IPS-NIHi7 (cell line): ENCODE data around the gene MYO6.

Experiments
- DNase-seq: peaks from one replicate; pipeline ENCODE4 v3.0.0; 2012; ENCODE audit warnings: mixed read lengths; ENCODE audit errors: extremely low spot score

The MYO6 gene

DNA sequence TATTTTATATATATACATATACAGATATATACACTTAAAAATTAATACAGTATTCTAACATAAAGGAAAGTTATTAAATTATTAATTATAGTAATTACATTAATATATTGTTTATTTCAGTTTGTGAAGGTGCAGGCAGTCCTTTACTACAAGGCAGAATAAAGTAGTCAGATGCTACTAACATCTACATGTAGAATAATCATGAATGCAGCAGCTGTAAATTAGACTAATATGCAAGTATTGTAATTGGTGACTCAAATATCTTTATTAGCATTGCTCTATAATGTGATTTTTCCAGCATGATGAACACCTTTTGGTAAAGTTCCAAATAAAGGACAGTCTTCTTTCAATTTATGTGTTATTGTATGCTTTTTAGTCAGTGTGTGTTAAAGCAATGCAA lies 17.3 kb downstream of the MYO6 start:
- no peak for DNase-seq

DNA sequence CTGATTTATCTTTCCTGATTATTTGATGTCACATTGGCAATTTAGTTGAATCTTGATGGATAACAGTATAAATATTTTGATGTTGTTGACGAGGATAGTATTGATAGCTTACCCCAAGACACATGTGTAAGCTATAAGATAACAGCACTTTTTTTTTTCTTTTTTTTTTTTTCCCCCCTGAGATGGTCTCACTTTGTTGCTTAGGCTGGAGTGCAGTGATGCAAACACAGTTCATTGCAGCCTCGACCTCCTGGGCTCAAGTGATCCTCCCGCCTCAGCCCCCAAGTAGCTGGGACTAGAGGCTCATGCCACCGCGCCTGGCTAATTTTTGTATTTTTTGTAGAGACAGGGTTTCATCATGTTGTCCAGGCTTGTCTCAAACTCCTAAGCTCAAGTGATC lies 21.8 kb downstream of the MYO6 start:
- no peak for DNase-seq

DNA sequence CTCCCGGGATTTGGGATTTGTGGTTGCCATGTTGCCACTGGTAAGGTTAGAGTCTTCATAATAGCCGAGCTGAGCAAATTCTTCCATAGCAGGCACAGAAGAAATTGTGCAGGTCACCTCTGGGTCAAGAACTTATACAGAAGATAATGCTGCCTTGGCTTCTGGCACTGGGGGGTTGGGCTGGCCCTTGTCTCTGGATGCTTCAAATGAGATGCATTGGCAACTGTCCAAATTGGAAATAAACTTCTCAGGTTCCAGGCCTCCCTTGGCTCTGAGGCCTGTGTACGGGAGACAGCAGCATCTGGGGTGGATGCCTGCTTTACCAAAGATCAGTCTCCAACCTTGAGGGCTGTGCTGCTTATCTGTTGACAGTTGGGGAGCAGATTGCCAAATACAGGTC lies 26.2 kb downstream of the MYO6 start:
- DNase-seq = no peak

DNA sequence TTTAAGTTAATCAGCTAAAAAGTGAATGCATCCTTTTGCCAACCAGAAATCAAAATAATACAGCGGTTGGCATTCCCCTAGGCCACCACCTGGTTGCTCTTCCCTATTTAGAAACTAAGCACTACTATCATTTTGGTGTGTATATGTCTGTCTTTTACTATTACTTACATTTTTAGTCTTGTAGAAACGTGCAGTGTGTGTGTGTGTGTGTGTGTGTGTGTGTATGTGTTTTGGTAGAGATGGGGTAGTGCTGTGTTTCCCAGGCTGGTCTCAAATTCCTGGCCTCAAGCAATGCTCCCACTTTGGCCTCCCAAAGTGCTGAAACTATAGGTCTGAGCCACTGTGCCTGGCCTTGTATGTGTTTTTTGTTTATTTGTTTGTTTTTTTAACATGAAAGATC lies 27.4 kb downstream of the MYO6 start:
- no peak for DNase-seq

DNA sequence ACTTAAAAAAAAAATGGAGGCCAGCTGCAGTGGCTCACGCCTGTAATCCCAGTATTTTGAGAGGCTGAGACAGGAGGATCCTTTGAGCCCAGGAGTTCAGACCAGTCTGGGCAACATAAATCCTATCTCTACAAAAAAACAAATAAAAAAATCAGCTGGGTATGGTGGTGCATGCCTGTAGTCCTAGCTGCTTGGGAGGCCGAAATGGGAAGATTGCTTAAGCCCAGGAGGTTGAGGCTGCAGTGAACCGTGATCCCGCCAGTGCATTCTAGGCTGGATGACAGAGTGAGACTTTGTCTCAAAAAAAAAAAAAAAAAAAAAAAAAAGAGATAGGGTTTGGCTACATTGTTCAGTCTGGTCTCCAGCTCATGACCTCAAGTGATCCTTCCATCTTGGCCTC lies 29.7 kb downstream of the MYO6 start:
- DNase-seq = no peak

DNA sequence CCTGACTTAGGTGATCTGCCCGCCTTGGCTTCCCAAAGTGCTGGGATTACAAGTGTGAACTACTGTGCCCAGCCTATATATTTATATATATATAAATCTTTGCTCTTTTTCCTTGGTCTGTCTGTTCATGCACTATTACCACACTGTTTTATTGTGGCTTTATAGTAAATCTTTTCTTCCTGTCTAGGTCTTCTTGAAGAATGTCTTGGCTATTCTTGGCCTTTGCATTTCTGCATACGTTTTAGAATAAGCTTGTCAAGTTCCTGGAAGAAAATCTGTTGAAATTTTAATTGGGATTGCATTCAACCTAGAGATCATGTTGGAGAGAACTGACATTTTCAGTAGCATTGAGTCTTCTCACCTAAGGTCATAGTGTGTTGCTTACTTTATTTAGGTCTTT lies 37.1 kb downstream of the MYO6 start:
- DNase-seq = no peak

DNA sequence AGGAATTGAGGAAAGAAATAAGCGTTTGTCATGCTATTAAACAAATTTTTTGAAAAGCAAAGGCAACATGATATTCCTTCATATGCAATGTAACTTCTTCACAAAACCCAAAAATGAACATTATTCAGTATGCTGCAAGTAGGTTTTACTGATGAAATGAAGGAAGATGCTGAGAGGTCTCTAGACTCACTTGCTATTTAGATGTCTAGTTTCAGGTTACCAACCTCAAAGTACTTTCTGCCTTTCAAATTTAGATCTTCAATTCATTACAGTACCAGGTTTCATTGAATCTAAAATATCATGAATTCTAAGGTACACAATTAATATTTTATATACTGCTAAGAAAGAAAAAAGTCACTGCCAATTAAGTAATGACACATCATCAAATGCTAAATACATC lies 39.9 kb downstream of the MYO6 start:
- DNase-seq = no peak

DNA sequence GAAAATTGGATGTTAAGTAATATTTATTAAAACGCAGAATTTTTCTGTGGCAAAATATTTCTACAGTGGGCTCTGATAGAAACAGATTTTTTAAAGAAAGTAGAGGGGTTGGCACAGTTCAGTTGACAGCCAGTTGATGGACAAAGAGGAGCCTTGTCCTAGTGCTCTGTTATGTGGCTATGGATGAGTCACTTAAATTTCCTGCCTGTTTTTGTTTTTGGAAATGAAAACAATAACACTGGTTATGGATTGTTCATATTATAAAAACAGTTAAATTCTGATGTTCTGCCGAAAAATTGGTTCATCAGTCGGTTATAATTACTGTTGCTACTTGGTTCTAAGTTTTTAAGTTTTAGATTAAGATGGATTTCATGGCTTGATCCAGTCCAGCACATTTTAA lies 42.8 kb downstream of the MYO6 start:
- no peak for DNase-seq

DNA sequence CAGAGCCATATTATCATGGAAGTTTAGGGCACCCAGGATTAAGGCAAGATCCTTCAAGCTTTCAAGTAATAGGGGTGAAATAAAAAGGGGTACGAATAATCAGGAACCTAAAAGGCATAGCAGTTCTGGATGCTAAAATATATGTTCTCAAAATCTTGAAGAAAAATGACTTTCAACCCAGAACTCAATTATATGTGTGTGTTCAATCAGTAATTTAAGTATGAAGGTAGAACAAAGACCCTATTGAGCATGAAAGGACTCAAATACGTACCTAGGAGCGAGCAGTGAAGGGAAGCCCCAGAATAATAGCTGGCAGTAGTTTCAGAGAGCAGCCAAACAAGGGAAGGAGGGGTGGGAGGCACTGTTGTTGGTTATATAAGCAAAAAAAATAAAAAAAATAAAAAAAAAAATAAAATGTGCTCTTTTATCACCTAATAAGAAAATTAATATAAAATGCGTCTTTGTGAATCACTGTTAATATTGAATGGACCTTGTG lies 45.4 kb downstream of the MYO6 start:
- no peak for DNase-seq

DNA sequence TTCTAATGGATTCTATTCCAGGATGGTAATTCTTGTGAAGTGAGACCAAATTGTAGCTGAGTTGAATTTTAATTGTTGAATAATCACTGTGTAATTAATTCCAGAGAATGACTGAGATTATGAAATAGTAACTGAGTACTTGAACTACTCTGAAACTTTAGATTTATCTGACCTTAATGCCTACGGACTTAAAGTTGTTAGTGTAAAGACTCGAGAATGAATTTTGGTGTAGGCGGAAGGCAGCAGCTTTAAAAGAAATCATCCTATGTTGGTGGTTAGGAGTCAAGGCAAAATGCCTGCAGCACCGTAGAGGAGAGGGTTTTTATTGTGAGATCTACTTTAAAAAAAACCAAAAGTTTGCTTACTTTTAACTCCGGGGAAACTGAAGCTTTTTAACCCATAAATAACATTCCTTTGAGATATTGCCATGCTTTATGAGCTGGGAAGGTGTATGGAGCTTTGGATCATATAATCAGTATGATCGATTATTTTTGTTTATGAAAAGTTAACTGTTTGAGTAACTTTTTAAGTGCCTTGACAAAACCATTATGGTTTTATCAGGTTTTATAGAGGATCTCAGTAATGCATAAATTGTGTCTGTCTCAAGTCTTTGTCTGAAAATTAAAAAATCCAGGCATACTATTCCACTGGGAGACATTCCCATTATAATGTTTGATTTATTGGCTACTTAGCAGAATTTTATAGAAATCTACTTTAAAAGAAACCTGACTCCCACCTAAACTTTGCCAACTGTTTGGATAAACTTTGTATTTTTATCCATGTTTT lies 46.1 kb downstream of the MYO6 start:
- no peak for DNase-seq

DNA sequence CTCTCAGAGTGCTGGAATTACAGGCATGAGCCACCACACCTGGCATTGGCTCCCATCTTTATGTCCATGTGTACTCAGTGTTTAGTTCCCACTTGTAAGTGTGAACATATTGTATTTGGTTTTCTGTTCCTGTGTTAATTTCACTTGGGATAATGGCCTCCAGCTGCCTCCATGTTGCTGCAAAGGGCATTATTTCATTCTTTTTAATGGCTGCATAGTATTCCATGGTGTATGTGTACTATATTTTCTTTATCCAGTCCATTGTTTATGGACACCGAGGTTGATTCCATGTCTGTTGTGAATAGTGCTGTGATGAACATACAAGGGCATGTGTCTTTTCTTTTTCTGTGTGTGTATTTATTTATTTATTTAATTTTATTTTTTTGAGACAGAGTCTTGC lies 47.7 kb downstream of the MYO6 start:
- DNase-seq = no peak

DNA sequence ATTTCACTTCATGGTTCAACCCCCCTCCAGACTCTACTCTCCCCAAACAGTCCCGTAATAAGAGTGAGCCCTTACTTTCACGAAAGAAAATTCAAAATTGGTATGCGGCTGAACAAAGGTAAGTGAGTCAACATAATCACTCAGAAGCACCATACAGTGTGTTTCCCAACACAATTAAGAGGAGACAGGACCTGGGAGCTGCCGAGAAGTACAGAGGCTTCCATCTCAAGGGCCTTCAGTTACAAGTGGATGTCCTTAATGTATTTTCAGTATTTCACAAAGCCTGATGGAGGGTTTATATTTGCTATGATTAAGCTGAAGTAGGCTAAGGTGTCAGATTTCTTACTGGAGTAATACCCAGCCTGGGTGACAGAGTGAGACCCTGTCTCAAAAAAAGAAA lies 51.1 kb downstream of the MYO6 start:
- DNase-seq = no peak

DNA sequence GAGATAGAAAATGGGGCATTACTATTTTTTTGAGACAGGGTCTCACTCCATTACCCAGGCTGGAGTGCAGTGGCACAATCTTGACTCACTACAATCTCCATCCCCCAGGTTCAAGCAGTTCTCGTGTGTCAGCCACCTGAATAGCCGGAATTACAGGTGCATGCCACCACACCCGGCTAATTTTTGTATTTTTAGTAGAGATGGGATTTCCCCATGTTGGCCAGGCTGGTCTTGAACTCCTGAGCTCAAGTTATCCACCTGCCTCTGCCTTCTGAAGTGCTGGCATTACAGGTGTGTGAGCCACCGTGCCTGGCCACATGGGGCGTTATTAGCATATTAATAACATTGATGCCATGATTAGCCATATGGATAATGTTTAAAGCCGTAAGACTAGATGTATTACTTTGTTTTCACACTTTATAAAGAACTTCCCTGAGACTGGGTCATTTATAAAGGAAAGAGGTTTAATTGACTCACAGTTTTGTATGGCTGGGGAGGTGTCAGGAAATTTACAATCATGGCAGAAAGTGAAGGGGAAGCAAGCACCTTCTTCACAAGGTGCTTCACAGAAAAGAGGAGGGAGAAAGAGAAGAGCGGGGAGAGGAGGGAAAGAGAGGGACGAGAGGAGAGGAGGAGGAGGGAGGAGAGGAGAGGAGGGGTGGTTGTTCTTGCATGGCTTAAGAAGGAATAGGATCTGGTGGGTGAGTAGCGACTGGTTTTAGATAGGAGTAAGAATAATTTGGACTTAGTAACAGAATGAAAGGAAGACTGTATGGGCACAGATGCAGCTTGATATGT lies 51.9 kb downstream of the MYO6 start:
- no peak for DNase-seq

DNA sequence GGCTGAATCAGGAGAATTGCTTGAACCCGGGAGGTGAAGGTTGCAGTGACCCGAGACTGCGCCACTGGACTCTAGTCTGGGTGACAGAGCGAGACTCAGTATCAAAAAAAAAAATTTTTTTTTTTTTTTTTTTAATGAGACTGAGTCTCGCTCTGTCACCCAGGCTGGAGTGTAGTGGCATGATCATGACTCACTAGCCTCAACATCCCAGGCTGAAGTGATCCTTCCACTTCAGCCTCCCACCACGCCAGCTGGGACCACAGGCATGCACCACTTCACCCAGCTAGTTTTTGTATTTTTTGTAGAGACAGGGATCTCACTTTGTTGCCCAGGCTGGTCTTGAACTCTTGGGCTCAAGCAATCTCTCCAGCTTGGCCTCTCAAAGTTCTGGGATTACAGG lies 53.3 kb downstream of the MYO6 start:
- no peak for DNase-seq

DNA sequence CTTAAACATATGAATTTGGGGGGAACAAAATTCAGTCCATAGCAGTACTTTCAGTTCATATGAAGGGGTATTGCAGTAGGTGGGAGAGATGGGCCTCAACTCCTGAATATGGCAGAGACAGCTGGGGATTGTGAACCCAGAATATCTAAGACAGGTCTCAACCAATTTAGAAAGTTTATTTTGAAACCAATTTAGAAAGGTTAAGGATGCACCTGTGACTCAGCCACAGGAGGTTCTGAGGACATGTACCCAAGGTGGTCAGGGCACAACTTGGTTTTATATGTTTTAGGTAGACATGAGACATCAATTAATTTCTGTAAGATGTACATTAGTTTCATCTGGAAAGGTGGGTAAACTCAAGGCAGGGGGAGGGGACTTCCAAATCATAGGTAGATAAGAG lies 59.5 kb downstream of the MYO6 start:
- no peak for DNase-seq

DNA sequence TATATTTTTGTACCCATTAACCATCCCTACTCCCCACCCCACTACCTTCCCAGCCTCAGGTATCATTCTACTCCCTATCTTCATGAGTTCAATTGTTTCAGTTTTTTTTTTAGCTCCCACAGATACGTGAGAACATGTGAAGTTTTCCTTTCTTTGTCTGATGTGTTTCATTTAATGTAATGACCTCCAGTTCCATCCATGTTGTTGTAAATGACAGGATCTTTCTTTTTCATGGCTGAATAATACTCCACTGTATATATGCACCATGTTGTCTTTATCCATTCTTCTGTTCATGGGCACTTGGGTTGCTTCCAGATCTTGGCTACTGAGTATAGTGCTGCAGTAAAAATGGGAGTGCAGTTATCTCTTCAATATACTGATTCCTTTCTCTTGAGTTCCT lies 63.5 kb downstream of the MYO6 start:
- DNase-seq = no peak

DNA sequence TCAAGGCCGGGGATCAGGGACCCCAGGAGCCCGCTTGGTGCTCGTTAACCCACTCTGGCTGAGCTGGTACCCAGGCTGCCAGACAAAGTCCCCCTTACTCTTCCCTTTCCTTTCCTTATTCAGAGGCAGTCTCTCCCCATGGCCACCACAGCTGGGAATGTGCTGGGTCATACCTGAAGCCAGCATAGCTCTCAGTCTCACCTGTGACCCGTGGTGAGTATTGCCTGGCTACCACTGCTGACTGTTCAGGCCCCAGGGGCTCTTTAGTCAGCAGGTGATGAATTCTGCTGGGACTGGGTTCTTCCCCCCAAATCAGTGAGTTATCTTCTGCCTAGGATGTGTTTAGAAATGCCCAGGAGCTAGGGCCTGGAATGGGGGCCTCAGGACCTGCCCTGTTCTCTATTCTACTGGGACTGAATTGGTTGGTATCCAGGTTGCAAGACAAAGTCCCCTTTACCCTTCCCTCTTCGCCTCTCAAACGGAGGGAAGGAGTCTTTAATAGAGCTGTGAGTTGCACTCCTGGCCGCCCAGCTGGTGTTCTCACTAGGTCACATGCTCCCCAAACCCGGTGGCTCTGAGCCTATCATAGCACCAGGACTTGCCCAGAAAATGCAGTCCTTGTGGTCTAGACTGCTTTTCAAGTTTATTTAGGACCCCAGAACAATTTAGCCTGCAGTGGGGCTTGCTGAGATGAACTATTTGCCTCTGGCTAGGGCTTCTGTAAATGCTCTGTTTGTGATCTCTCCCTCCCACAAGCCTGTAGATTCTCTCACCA lies 64.6 kb downstream of the MYO6 start:
- no peak for DNase-seq

DNA sequence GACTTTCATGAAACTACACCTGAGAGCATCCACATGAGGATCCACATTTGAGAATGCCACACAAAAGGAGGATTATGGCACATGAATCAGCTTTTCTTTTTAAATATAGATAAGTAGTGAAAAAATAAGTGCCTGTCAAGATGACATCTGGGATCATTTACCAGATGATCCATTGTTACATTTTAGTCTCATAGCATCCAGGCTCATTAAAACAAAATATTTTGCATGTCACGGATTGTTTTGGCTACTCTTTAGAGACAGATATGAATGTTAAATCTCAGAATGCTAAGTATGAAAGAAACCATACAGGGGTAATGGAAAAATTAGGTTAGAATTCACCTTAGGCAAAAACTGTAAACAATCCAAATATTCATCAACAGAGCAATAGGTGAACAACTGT lies 66.7 kb downstream of the MYO6 start:
- DNase-seq = no peak

DNA sequence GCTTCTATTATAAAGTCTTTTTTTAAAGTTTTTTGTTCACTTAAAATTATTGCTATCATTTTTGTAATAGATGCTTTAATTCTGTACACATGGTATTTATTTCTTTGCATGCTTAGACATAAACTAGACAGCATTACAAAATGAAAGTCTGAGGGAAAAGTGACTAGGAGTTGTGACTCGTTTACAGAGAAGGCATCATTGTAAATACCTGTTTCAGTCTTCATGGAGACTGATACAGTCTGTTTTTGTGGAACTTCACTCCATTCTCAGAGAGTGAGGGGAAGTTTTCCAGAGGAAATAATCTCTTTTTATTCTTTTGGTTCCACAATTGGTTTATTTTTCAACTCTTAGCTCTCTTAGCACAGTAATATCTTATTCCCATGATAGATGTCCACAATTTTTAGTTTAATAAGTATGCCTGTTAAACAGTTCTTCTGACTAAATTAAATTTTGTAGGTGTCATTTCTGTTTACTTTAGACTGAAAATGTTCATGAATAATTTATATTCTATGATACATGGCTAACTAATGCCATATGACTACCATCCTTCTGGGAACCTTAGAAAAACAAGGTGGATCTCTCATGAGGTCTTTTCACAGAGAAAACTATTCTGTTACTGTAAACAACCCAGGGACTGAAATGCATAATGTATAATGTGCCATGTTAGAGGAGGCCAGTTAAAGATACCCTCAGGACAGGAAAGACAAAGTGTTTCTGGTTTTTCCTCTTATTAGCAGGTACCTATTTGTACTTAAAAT lies 69.2 kb downstream of the MYO6 start:
- no peak for DNase-seq

DNA sequence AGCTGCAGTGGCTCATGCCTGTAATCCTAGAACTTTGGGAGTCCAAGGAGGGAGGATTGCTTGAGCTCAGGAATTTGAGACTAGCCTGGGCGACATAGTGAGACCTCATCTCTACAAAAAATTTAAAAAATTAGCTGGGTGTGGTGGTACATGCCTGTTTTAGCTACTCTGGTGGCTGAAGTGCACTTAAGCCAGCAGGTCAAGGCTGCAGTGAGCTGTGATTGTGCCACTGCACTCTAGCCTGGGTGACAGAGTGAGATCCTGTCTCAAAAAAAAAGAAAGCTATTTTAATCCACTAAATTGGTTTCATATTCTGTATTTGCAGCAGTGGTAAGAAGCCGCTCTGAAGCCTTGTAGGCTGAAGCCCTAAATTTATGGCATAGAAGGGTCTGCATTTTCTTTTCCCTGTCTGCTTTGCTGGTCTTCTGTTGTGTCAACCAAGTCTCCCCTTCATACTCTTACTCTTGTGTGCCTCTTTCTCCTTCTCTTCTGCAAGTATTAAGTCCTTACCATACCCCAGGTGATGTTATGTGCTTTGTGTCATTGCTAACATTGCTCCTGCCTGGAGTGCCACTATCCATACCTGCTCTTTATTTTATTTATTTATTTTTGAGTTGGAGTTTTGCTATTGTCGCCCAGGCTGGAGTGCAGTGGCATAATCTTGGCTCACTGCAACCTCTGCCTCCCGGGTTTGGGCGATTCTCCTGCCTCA lies 70.9 kb downstream of the MYO6 start:
- DNase-seq = no peak

DNA sequence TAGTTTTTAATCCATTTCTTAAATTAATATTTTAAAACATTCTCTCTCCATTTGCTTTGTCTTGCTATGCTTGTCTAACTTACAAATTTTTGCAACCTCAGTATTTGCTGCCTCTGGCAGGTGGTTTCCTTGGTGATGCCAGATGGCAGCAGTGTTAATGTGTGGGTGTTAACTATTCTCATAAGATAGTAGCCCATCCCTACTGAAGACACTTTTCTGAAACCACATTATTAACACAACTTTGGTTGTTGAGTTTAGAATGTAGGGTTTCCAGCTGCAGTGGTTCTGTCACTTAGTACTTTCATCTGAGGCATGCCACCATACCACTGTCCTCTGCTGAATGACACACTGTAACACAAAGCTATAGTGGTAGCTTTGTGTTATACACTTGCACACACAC lies 75.1 kb downstream of the MYO6 start:
- DNase-seq = no peak
